SK-MEL-5 (cell line): Measurements from ENCODE around the gene LIN7A. TPM values are rescaled to one million over a fixed set of nuclear protein-coding genes. Genes with fewer than 3 reads are reported as not detected.
A peak's percentile ranks its signal among the peaks of the same experiment; 100 is the strongest.
"Not testable (repeated sequence)": the region's sequence is repeated elsewhere in the genome, so short reads cannot be mapped to it uniquely, and the experiment has no call there.

Source experiments
- DNase-seq: peaks from one replicate; pipeline ENCODE4 v3.0.0-alpha.2; 2016; ENCODE audit warnings: low read depth, low spot score
- in situ Hi-C: cut with HindIII; loops from 2 replicates; pipeline ENCODE4 v1.10.0; 2016; ENCODE audit warnings: low sequenced_read_pairs, high pct_unique_total_duplicates, low pct_unique_long_range_greater_than_20kb
- total RNA-seq: library from RNA; depleted of rRNA; stranded (reverse); fragments of >200 nt; shearing (Covaris generic); gene quantifications from 2 replicates; pipeline ENCODE4 v1.2.3, GENCODE V29; 2014

The LIN7A gene
- total RNA-seq, 1 experiment from 2014 or later, result 0.26 TPM

DNA sequence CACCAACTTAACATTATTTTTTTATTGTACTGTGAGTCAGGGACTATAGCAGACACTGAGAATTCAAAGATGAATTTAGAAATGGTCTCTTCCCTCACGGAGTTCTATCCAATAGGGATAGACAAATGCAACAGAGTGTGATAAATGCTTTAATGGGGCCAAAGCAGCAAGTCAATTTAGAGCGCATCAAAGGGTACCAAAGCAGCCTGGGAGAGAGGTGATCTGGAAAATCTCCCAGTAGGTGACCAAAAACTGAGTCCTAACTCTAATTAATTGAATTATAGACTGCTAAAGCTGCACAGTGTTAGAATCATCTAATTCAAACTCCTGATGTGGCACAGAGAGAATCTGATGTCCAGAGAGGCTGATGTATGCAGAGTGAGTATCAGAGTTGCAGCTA lies 2.6 kb downstream of the LIN7A start:
- no peak for DNase-seq
- in situ Hi-C loops, result no loop called here

DNA sequence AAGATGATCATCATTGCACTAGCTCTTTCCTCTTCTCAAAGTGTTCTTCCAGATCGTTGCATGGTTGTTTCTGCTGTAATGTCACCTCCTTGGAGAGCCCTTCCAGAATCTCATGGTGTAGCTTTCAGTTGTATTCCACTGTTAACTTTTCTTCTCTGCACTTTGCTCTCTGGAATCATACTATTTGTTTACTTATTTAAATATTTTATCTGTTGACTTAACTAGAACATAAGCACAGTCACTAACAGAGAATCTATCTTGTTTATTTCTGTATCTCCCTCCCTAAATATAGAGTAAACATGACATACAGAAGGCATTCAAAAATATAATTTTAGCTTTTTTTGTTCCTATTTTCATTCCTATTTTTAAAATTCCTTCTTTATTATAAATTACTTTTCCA lies 11.8 kb downstream of the LIN7A start:
- in situ Hi-C loops, result no loop called here
- no peak for DNase-seq

DNA sequence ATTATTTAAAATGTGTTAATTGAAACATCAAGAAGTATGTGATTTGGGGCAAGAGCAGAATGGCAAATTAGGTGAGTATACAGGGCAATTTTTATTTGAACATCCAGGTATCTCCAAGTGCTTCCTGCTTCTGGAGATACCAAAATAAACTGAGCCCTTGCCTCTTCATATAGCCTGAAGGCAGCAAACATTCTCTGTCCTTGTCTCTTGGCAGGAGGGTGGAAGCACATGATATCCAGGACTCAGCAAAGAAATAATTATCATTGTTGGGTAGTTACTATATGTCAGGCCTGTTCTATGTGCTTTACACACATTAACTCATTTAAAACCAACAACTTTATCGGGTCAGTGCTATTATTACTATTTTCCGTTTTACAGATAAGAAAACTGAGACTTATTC lies 12.5 kb downstream of the LIN7A start:
- peak; percentile 26 for DNase-seq
- in situ Hi-C loops, result no loop called here

GRCh38 chr12:80924437-80924836 lies 13.3 kb downstream of the LIN7A start:
- DNase-seq, result no peak
- in situ Hi-C loops, result no loop called here

GRCh38 chr12:80920006-80920405 lies 17.7 kb downstream of the LIN7A start:
- in situ Hi-C loops, result no loop called here
- DNase-seq, result no peak

- DNase-seq, result no peak
- in situ Hi-C loops, result no loop called here
Measured at GRCh38 chr12:80917651-80918050, 20.1 kb downstream of the LIN7A start.

GRCh38 chr12:80912901-80913770 lies 24.6 kb downstream of the LIN7A start:
- in situ Hi-C loops, result no loop called here
- DNase-seq, result peak; percentile 6

- in situ Hi-C loops, result no loop called here
- DNase-seq, result no peak
Measured at GRCh38 chr12:80909370-80909769, 28.4 kb downstream of the LIN7A start.

DNA sequence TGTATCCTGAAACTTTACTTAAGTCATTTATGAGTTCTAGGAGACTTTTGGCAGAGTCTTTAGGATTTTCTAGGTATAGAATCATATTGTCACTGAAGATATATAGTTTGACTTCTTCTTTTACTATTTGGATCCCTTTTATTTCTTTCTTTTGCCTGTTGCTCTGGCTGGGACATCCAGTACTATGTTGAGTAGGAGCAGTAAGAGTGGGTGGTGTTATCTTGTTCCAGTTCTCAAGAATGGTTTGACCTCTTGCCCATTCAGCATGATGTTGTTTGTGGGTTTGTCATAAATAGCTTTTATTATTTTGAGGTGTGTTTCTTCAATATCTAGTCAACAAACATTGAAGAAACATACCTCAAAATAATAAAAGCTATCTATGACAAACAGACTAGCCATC lies 35.0 kb downstream of the LIN7A start:
- in situ Hi-C loops, result no loop called here
- no peak for DNase-seq

GRCh38 chr12:80901661-80902060 lies 36.1 kb downstream of the LIN7A start:
- in situ Hi-C loops, result no loop called here
- DNase-seq, result no peak

DNA sequence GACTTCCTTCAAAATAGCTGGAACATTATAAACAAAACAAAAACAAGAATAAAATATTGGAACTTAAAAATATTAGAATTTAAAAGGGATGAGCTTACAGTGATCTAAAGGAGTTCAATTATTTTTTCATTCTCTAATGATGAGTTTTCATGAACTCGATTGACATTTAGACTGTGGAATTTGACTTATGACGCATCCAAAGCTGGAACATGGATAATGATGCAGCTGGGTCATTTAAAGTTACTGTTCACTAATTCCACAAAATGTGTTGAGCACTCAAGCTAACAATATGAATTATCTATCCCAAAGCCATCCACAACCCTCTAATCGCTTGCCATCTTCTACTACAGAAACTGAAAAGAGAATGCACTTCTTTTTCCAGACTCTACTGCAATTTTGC lies 42.5 kb downstream of the LIN7A start:
- no peak for DNase-seq
- in situ Hi-C loops, result no loop called here

DNA sequence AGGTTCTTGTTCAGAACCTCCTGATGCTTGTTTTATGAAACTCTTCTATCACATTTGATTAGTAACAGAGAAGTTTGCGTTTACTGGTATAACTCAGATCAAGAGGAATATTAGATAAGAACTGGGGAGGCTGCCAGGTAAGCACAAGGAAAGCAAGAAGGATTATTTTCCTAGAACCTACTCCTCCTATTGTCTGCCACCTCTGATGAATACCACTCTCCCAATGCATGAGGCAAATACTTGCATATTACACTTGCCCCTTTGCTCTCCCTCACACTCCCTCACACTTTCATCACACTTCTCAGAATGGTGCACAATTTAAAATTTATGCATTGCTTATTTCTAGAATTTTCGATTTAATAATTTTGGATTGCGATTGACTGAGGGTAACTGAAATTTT lies 43.6 kb downstream of the LIN7A start:
- DNase-seq, result no peak
- in situ Hi-C loops, result no loop called here

DNA sequence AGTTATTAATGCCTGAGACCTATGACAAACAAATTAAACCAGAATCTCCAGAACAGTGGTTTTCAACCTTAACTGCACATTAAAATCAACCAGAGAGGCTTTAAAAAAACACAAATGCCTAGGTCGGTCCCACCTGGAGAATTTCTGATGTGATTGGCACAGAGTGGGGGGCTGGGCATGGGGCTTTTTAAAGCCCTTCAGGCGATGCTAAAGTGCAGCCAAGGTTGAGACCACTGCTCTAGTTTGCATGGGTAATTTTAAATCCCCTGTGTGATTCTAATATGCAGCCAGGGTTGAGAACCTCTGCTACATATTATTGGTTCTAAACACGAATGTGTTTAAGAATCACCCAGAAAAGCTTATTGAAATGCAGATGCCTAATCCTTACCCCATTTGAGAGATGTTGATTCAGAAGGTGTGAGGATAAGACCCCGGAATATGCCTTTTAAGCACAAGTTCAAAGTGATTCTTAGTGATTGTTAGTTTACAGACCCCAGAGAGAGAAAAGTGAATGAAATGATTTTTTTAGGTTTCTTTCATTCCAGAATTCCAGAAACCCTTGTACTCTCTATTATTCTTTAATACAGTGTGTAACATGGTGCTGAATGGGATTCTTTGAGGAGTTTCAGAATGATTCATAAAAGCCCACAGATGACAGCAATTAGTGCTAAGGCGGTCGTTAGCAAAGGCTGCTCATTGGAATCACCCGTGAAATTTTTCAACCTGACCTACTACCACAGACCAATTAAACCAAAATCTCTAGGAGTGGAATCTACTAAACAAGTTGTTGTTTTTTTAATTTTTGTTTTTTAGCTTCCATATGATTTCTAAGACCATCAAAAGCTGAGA lies 44.9 kb downstream of the LIN7A start:
- in situ Hi-C loops, result no loop called here
- no peak for DNase-seq

DNA sequence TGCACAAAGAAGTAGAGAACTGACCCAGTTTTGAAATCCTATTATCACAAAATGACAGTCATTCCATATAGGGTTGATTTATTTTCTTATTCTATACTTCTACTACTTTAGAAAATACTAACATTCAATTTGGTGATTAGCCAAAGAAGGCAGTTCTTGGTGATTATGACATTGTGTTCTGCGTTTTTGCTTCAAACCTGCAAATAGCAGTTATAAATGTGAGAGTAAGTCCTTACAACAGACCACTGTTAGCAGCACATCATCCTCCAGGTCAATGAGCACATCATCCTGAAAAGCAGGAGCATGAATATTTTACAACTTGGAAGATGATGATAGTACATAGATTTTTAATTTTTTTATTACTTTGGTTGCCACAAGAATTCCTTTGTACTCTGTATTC lies 53.1 kb downstream of the LIN7A start:
- in situ Hi-C loops, result no loop called here
- no peak for DNase-seq

DNA sequence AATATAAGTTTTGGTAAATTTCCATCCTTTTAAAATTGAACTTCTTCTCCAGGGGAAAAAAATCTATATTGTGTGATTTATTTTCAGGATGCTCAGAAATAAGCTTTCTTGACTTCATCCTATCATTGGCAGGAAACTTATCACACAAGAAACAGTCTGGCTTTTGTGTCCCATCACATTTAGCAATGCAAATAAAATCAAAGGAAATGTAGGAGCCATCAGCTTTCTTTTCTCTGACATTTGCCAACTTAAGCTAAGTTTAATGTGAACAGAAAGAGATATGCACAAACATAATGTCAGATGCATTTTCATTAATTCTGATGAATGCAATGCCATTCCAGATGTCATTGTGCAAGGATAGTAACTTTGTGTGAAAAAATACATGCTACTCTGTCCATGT lies 56.6 kb downstream of the LIN7A start:
- in situ Hi-C loops, result no loop called here
- DNase-seq, result no peak

- in situ Hi-C loops, result not testable (repeated sequence)
Measured at GRCh38 chr12:80878452-80878851, 59.3 kb downstream of the LIN7A start.

DNA sequence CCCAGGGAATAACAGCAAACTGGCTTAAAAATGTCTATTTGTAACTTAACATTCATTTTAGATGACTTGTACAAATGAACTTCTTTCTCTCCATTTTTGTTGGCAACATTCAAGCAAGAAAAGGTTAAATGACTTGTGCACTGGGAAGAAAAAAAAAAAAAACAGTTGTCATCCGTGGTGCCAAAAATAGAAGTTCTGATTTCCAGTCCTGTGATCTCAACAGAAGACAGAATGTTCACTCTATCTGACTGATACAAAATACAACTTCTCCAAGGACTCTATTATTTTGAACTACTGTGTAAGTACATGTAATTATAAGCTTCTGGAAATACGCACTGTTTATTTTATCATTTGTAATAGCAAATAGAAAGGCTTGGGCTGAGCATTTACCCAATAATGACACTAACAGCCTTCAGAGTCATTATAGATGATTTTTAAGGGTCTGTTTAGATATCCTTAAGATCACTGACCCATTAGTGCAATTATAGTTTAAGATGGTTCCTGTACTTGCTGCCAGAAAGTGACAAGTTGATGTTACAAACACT lies 59.9 kb downstream of the LIN7A start:
- in situ Hi-C loops, result no loop called here
- no peak for DNase-seq

More at GRCh38 chr12:80878452-80878851, 59.3 kb downstream of the LIN7A start:
- DNase-seq, result not testable (repeated sequence)

- no peak for DNase-seq
- in situ Hi-C loops, result no loop called here
Measured at GRCh38 chr12:80872053-80872452, 65.7 kb downstream of the LIN7A start.
